ENCODE data around the gene TSLP.

The TSLP gene

DNA sequence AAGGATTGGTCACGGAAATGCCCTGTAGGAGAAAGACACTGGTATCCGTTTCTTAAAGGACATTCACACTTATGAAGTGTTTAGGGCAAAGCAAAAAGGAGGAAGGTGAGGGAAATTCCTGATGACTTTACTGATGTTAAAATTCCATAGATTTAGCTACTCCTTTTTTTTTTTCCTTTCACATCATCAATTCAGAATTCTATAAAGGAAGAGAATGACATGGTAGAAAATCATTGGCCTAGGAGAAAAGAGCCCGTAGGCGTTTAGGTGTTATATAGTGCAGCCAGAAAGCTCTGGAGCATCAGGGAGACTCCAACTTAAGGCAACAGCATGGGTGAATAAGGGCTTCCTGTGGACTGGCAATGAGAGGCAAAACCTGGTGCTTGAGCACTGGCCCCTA, at the start of gene TSLP:
Gene TSLP (plus strand): TSS at position 301 of the 400 bp plus-strand sequence. CDS start 178 bp downstream, outside the sequence.
- no peak for DNase-seq (ENCODE audit: low read depth)
- peak within 1 kb of the TSS; percentile 26 for H3K4me3 ChIP-seq (ENCODE audit: low read depth, low read length)

DNA sequence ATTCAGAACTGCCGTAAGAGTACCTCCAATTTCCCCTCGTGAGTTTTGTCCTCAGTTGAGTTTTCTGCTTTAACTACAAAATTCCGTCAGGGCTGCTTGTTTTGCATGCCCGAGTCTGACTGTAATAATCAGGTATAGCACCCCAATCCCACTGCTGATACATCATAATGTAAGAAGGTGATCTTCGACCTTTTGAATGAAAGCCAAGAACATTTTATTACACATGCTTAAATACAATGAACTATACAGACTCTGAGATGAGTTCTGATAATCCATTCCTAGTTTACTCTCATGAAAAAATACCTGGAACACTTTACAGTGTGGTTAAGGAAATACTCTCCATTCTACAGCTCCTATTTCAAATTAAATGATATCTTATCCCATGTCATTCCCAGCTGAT, 49.2 kb upstream of the TSLP start:
- DNase-seq (ENCODE audit: low read depth): no peak
- H3K4me3 ChIP-seq (ENCODE audit: low read depth, low read length): no peak overlapping the region

DNA sequence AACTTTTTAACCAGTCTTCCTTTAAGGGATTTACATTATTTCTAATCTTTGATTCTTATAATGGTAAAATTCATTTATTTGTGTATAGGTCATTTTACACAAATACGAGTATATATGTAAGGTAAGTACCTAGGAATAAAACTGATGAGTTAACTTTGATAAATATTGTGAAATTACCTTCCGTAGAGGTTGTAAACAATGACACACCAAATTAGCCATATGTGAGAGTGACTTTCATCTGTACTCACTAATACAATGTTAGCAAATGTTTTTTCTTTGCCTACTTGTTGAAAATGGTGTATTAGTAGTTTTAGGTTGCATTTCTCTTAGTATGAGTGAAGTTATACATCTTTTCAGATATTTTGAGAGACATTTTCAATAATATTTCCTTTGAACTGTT, 42.6 kb upstream of the TSLP start:
- no peak overlapping the region for H3K4me3 ChIP-seq (ENCODE audit: low read depth, low read length)
- DNase-seq (ENCODE audit: low read depth): no peak

DNA sequence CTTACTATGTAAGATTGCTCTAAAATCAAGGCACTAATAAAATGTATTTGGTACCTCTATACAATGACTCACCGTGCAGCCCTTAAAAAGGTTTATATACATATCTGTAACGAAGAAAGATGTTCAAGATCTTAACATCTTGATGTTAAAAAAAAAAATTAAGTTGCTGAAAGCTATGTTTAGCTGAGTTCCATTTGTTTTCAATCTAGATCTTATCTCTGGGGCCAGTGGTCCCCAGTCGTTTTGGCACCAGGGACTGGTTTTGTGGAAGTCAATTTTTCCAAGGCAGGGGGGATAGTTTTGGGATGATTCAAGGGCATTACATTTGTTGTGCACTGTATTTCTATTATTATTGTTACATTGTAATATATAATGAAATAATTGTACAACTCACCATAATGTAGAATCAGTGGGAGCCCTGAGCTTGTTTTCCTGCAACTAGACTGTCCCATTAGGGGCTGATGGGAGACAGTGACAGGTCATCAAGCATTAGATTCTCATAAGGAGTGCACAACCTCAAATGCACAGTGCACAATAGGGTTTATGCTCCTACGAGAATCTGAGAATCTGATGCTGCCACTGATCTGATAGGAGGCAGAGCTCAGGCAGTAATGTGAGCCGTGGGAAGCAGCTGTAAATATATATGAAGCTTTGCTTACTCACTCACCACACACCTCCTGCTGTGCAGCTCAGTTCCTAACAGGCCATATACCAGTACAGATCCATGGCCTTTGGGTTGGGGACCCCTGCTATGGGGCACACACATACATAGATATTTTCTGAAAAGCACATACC, 27.6 kb upstream of the TSLP start:
- peak; percentile 78 for DNase-seq (ENCODE audit: low read depth)
- H3K4me3 ChIP-seq (ENCODE audit: low read depth, low read length): no peak overlapping the region

DNA sequence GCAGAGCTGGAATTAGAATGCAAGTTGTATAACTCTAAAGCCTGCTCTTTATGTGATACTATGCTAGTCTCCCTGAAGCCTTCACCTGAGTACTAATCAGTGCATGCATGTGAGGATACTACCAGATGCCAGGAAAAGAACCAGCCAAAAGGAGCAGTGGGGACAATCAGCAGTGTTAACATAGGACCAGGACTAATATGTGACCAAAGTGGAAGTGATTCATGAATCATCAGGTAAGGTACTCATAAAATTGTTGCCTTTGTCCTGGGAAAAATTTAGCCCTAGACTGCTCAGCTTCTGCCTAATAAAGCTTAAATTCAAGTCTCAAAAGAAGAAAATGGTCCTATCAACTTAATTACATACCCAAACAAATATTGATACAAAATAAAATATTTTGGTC, 13.4 kb upstream of the TSLP start:
- H3K4me3 ChIP-seq (ENCODE audit: low read depth, low read length): no peak overlapping the region
- DNase-seq (ENCODE audit: low read depth): no peak

DNA sequence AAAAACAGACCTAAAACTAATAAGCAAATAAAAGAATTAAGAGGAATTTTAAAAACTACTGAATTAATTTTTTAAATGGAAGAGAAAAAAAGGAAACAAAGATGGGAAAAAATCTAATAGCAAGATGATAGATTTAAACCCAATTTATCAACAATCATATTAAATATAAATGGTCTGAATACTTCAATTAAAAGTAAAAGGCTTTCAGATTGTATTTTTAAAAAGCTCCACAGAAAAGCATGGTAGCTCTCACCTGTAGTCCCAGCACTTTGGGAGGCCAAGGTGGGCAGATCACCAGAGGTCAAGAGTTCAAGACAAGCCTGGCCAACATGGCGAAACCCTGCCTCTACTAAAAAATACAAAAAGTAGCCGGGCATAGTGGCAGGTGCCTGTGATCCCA, 11.3 kb upstream of the TSLP start:
- H3K4me3 ChIP-seq (ENCODE audit: low read depth, low read length): no peak overlapping the region
- DNase-seq (ENCODE audit: low read depth): no peak

DNA sequence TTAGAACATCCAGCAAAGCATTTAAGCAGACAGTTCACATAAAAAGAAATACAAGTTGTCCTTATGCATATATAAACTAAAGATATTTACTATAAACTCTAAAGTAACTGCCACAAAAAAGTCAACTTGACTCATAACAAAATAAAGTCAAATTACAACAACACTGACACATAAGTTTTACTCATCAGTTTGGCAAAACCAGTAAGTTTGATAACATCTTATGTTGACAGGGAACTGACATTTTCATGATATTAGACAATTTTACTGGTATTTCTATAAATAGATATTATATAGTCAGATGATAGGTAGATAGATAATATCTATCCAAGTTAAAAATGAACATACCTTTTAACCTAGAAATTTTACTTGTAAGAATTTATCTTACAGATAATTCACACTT, 9.9 kb upstream of the TSLP start:
- no peak for DNase-seq (ENCODE audit: low read depth)
- H3K4me3 ChIP-seq (ENCODE audit: low read depth, low read length): no peak overlapping the region

DNA sequence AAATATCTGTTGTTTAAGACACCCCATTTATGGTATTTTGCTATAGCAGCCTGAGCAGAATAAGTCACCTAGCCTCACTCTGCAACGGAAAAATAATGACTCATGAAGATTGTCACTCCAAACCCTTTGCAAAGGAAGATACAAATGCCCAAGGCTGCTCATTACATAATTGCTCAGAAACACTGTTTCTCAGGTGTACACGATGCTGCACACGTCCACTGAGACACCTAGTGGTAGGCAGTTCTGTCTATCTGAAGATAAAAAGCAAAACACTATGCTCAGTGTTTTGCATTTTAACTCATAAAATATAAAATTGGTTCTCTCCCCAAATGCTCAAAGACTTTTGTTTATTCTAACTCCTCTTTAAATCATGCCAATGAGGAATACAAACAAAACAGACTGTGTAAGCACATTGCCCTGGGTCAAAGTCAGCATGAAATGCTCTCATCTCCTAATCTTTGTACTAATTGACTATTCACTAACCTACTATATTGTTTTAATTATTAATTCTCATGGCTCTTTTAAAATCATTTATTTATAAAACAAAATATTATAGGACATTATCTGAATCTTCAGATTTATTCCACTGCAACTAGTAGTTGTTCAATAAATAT, 7.7 kb upstream of the TSLP start:
- no peak for DNase-seq (ENCODE audit: low read depth)
- H3K4me3 ChIP-seq (ENCODE audit: low read depth, low read length): no peak overlapping the region

DNA sequence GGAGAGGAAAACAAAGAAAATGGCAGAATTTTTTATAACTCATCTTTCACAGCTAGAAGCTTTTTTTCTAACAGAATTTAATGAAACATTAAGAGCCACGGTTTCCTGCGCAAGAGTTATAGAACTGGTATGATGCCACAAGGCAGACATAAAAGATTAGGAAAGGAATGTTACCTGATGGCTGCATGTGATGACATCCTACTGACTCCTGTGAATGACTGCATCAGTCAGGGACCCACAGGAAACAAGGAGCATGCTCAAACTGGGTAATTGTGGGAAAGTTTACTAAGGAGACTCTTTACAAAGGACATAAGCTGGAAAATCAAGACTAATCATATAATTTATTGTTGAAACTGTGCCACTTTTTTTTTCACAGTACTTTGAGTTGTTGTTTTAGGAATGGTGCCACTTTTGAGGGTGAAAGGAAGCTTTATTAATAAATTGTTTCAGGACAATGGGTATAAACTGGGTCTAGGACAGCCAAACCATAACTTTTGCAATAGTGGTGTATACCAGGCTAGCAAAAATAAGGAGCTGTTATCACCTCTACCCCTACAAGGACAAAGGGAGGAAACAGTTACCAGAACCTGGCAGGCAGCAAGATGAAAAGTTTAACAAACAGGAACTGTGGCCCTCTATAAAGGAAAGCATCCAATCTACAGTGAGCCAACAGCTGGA, 5.1 kb upstream of the TSLP start:
- no peak for DNase-seq (ENCODE audit: low read depth)
- no peak overlapping the region for H3K4me3 ChIP-seq (ENCODE audit: low read depth, low read length)

DNA sequence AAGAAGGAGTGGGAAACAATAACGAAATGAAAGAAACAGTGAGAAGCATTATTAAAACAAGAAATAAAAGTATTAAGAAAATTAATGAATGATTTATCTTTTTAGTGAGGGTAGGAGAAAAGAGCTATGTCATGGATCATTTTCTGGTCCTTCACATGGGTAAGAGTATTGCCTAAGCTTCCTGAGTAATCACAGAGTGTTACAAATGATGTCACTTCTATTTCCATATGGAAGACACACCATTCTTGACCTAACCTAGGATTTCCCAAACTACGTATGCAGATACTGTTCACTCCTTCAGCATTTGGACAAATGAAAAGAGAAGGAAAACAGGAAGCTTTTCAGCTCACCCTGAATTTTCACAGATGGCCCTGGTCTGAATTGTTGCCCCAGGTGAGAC, 3.3 kb upstream of the TSLP start:
- no peak overlapping the region for H3K4me3 ChIP-seq (ENCODE audit: low read depth, low read length)
- DNase-seq (ENCODE audit: low read depth): peak; percentile 69

DNA sequence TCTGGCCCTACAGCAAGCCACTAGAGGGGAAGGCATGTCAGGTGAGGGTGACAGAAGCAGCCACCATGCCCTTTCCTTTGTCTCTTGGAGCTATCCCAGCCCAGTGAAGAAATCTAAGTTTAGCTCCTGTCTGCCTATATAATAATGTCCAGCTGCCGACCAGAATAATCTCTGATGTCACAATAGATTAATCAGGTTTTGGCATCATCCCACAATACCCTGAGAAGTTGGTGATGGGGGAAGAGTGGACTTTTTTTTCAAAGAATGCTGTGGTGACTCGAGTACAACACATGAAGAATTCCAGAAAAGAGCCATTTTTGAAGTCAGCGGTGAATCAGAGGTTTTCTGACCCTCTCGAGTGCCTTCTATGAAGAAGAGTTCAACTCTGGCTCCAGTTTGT, 1.7 kb upstream of the TSLP start:
- H3K4me3 ChIP-seq (ENCODE audit: low read depth, low read length): no peak overlapping the region
- peak; percentile 84 for DNase-seq (ENCODE audit: low read depth)

DNA sequence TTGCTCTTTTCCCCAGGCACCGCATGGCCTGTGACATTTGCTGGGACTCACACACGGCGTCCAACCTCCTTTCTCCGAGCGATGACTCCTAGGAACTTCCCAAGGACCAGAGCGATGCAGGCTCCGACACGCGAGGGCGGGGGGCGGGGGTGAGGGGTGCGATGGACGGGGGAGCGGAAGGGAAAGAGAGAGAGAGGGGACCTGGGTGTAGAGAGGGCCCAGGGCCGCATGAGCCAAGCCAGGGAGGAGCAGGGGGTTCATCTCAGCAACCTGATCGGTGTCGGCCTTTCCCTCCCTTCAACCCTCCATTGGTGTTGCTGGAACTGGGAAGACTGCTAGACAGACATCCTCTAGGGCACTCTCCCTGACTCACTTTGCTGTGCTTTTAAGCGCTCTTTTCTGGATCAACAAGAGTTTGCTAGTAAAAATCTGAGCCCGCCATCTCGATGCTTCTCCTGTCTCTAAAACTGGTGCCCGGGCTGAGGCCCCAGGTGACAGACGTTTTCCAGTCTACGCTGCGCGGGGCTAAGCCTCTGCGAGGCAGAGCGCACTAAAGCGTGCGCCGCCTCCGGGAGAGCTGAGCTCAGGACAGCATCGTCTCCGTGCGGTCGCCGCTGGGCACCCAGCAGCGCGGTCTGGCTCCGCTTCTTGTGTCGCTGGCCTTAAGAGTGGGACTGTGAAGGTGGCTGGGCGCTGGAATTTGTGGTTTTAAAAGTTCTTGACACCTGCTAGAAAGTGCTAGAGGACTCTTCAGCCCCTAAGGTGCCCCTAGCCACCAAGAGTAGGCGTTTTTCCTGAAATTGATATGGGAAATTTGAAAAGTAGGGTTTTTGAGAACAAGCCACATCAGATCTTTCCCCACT, 1.0 kb upstream of the TSLP start:
- H3K4me3 ChIP-seq (ENCODE audit: low read depth, low read length): peak overlapping the region; percentile 26
- DNase-seq (ENCODE audit: low read depth): no peak

DNA sequence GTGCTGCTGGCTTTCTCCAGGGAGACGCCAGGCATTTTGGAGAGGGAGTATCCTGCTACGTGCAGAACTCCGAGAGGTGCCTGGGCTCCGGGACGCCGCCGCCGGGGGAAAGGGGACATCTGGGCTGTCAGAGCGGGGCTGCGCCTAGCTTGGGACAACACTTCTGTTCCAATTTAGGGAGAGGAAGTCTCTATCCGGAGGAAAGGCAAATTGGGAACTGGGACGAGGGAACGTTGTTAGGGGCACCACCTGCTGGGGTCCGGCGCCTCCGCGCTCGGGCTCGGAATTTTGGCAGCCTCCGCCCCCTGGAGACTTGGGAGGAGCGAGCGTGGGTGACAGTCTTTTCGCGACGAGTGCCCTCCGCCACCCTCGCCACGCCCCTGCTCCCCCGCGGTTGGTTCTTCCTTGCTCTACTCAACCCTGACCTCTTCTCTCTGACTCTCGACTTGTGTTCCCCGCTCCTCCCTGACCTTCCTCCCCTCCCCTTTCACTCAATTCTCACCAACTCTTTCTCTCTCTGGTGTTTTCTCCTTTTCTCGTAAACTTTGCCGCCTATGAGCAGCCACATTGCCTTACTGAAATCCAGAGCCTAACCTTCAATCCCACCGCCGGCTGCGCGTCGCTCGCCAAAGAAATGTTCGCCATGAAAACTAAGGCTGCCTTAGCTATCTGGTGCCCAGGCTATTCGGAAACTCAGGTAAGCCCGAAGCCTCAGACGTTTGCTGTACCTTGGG, 1.6 kb downstream of the TSLP start:
- DNase-seq (ENCODE audit: low read depth): no peak
- H3K4me3 ChIP-seq (ENCODE audit: low read depth, low read length): peak overlapping the region; percentile 55

DNA sequence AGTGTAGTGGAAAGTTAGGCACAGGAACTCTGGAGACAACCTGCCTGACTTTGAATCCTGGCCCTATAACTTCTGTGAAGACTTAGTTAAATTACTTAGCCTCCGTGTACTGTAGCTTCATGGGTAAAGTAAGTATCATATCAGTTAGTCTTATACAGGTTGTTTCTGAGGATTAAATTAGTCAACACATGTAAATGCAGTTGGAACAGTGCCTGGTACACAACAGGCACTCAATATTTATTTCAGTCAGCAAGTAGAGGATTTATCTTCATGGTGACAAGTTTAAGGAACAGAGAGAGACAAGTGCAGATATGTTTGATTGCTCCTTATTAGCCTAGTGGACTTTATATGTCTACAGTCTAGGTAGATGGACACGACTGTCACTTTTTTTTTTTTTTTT, 2.7 kb downstream of the TSLP start:
- H3K4me3 ChIP-seq (ENCODE audit: low read depth, low read length): peak overlapping the region; percentile 55
- no peak for DNase-seq (ENCODE audit: low read depth)

DNA sequence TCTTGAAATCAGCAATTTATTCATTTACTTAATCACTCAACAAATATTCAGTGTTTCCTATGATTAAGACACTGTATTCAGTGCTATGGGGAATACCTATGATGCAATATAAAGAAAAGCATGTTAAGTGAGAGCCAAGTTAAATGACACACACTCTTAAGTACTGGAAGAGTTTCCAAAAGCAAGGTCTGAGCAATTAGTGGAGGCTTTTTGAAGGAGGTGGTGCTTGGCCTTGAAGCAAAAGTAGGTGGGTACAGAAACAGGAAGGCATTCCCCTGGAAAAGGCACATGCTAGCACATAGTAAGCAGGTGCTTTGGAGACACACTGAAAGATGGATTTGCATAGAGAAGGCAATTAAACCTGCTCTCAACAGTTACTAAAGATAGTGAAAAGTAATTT, 4.0 kb downstream of the TSLP start:
- H3K4me3 ChIP-seq (ENCODE audit: low read depth, low read length): no peak overlapping the region
- DNase-seq (ENCODE audit: low read depth): peak; percentile 88

DNA sequence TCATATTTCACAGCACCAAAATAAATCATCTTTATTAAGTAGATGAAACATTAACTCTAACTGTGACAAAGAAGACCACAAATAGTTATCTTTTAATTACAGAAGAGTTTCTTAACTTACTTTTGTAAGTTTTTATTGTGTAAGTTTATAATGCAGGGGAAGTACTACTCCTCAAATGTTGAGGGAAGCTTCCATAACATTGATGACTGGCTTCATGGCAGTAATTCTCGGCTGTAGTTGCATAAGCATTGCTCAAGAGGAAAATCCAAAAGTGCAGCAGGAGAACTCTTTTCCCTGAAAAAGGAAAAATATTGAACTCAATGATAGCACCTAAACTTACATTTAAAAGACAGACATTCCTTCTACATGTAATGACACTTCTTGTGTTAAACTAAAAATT, 4.6 kb downstream of the TSLP start:
- no peak for DNase-seq (ENCODE audit: low read depth)
- H3K4me3 ChIP-seq (ENCODE audit: low read depth, low read length): no peak overlapping the region

DNA sequence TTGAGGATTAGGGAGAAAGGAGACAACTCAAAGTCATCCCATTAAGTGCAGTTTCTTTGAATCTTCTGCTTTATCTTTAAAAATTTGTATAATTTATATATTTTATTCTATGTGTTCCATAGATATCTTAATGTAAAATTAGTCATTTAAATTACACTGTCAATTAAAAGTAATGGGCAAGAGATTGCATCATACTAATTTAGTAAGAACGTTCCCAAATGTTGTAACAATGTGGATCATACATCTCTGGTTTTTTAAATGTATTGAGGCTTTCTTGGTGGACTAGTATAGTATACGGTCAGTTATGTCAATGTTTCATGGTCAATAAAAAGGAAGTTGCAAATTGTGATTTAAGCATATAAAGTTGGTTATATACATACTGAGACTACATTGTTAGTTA, 6.2 kb downstream of the TSLP start:
- no peak for DNase-seq (ENCODE audit: low read depth)
- no peak overlapping the region for H3K4me3 ChIP-seq (ENCODE audit: low read depth, low read length)

DNA sequence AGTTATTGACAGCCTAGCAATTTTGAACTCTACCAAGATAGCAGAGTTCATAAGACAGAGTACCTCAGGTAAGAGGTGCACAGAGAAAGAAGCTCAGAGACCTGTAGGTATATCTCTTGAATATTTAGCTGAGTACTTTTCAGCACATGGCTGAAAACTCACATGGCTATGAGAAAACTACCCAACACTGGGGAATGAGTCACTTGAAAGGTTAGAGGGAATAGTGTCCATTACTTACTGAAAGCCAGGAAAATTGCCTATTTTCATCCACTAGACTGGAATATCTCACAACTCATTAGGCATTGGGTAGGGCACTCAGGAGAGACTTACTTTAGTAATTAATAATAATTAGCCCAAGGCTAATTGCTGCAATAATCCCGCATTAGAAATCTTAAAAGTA, 8.3 kb downstream of the TSLP start:
- no peak overlapping the region for H3K4me3 ChIP-seq (ENCODE audit: low read depth, low read length)
- no peak for DNase-seq (ENCODE audit: low read depth)

DNA sequence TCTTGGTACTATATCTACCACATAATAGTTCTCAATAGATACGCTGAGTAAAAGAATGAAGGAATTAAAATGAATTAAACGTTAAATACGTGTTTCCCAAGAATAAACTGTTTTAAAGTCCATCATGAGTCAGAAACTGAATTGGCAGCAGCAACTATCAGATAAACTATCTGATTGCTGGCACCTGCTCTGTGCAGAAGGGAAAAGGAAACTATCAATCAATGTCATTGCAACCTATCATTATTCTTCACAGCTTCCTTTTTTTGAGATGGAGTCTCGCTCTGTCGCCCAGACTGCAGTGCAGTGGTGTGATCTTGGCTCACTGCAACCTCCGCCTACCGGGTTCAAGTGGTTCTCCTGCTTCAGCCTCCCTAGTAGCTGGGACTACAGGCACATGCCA, 11.8 kb downstream of the TSLP start:
- no peak overlapping the region for H3K4me3 ChIP-seq (ENCODE audit: low read depth, low read length)
- no peak for DNase-seq (ENCODE audit: low read depth)

Measured in skeletal muscle cell (primary cell).